Middle frontal gyrus (tissue), 1 donor: ENCODE data around the gene ZNF43.
"Not testable (repeated sequence)": the region's sequence is repeated elsewhere in the genome, so short reads cannot be mapped to it uniquely, and the experiment has no call there.

Experiments used
- DNase-seq: peaks from one replicate; pipeline ENCODE4 v3.0.0-alpha.2; 2015; ENCODE audit warnings: low spot score; ENCODE audit errors: extremely low spot score

The ZNF43 gene

DNA sequence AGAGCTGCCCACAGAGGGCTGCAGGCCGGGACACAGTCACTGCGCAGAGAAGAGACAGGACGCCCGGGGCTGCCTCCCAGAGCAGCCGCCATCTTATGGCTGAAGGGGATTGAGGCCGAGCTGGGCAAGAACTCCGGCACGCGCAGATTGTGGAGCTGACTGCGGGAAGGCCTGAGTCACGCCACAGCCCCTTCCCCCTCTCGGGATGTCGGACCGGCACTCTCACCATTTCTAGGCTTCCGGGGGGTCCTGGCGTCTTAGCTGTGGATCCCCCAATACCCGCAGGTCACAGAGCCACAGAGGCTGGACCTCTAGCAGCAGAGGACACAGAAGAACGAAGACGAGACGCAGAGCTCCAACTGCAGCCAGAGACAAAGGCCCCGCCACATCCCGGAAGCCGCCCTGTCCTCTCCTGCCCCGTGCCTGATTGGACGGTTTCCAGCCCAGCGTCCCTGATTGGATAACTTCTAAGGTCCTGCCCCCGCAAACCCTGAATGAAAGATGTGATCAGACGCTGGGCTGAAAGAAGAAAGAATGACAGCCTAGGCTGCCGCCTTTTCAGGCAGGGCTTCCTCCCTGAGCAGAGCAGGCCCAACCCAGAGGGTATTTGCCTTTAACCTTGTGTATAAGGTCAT, at the start of gene ZNF43:
Gene ZNF43 (minus strand): TSS at position 373 of the 635 bp plus-strand sequence. CDS start 144 bp downstream, at position 229.
- peak; percentile 95 for DNase-seq

DNA sequence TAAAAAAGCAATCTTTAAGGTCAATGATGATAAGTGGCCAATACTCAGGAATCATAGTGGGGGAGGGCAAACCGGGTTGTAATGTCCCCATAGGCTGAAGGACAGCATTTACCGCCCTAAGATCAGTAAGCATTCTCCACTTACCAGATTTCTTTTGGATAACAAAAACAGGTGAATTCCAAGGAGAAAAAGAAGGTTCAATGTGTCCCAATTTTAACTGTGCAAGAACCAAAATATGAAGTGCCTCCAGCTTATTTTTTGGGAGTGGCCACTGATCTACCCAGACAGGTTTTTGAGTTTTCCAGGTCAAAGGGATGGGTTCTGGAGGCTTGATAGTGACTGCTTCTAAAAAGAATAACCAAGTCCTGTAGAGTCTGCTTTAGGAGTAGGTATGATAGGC, 49.5 kb upstream of the ZNF43 start:
- not testable (repeated sequence) for DNase-seq

DNA sequence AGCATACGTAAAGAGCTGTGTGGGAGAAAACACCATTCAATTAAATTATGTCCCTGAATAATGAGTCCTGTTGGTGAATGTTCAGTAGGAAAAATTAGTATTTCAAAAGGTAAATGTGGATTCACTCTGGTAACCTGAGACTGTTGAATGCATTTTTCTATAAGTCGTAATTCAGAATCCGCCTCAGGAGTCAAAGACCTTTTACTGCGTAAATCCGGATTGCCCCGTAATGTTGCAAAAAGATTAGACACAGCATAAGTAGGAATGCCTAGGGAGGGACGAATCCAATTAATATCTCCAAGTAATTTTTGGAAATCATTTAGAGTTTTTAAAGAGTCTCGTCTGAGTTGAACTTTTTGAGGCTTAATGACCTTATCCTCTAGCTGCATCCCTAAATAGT, 48.8 kb upstream of the ZNF43 start:
- not testable (repeated sequence) for DNase-seq

DNA sequence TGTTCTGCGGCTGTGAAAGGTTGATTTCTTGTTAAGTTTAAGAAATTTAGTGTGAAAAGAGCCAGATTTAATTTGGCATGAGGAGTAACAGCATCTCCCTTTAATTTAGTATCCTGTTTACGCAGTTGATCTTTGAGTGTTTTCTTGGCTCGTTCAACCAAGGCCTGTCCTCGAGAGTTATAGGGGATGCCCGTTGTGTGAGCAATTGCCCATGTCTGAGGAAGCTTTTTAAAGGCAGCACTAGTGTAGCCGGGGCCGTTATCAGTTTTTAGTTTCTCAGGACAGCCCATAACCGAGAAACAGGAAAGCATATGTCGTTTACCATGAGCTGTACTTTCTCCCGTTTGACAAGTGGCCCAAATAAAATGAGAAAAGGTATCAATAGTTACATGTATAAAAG, 47.5 kb upstream of the ZNF43 start:
- no peak for DNase-seq

DNA sequence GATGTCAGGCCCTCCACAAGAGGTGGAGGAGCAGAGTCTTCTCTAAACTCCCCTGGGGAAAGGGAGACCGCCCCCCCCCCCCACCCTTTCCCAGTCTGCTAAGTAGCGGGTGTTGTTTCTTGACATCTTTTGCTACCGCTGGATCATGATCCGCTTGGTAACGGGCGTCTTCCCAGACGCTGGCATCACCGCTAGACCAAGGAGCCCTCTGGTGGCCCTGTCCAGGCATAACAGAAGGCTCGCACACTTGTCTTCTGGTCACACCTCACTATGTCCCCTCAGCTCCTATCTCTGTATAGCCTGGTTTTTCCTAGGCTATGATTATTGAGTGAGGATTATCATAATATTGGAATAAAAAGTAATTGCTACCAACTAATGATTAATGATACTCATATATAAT, 44.8 kb upstream of the ZNF43 start:
- DNase-seq, result not testable (repeated sequence)

DNA sequence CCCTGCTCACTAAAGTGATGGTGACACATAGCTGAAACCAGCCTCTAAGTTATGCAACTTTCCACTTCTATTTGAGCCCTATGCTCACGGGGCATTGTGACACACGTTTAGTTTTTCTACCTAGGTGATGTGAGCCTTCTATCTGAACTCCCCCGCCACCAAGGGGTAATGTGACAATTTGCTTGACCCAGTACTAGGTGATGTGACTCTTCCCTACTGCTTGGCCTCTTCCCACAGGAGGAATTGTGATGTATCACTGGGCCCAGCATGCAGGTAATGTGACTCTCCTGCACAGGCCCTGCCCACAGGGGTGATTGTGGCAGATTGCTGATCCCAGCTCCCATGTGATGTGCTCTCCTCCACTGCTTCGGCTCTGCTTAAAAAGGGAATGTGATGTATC, 42.7 kb upstream of the ZNF43 start:
- no peak for DNase-seq

DNA sequence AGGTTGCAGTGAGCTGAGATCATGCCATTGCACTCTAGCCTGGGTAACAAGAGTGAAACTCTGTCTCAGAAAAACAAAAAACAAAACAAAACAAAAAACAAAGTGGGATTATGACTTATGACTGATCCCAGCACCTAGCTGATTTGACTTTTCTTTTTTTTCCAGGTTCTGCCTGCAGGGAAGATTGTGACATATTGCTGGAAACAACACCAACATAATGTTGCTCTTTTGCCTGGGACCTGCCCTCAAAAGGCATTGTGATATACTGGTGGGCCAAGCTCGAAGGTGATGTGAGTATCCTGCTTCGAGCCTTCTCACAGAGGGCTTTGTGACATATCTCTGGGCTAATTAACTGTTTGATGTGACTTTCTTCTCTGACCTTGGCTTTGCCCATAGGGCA, 42.0 kb upstream of the ZNF43 start:
- no peak for DNase-seq

DNA sequence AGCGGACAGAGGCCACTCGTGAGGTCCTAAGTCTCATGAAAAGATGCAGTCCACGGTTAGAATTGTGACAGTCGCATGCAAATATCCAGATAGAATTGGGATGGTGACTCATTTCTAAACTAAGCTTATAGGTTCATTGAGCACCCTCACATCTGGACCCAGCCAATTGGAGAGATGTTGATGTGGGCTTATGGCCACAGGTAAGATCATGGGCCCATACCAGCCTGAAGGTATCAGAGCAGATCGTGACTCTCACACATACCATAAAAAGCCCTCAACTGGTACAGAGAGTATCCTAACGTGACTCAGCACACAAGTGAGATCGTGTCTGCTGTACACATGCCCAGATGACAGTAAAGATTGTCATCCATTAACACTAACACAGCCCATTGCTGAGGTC, 40.6 kb upstream of the ZNF43 start:
- not testable (repeated sequence) for DNase-seq

DNA sequence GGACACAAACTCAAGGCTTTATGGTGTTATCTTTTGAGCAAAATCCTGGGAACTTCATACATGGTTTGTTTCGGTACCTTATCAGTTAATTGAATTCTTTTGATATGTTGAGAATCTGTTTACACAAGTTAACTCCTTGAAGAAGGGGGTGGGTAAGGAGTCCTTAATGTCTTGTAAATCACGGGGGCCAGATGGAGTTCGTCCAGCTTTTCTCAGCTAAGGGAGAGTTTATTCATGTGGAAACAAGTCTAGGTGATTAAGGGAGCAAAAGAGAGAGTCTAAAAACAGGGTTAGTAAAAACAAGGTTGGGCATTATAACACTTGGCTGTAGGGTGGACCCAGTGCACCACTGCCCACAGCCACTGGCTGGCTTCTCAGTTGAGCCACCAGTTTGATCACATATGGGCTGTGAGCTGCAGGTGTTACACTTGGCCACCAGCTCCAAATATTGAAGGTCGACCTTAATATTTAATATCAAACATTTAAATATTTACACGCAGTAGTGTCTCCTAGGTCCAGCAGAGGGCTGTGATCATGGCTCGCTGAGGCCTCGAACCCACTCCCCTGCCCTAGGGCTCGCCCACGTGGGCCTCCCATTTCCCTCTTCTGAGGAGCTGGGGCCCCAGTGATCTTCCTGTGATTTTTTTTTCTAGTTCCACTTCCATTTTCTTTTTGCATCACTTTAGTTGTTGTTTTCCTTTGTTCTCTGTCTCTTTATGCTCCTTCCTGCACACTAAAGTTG, 21.0 kb upstream of the ZNF43 start:
- no peak for DNase-seq

DNA sequence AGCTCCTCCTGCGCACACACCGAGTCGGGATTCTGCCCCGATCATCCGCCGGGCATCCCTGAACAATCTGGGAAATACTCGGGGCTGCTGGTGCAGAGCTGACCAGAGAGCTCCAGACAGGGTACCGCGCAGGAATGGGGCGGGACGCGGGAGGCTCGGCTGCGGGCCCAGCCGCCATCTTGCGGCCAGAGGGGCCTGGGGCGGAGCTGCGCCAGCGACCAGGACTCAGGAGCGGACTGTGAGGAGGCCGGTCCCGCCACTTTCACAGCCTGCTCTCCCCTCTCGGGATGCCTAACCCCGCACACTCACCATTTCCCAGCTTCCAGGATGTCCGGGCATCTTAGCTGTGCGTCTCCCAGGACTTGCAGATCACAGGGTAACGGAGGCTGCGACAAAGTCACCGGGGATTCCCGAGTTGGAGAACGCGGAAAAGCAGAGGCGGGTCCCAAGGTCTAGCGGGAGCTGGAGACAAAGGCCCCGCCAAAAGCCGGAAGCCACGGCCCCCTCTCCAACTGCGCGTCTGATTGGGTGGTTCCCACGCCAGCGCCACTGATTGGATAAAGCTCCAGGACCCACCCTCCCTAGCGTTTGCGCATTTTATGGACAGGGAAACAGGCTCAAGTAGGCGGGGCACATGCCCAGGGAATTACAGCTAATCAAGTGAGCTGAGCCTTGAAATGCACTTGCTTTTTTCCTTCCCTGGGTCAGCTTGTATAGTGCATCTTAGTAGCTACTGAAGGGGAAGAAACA, 15.8 kb upstream of the ZNF43 start:
- peak; percentile 90 for DNase-seq

DNA sequence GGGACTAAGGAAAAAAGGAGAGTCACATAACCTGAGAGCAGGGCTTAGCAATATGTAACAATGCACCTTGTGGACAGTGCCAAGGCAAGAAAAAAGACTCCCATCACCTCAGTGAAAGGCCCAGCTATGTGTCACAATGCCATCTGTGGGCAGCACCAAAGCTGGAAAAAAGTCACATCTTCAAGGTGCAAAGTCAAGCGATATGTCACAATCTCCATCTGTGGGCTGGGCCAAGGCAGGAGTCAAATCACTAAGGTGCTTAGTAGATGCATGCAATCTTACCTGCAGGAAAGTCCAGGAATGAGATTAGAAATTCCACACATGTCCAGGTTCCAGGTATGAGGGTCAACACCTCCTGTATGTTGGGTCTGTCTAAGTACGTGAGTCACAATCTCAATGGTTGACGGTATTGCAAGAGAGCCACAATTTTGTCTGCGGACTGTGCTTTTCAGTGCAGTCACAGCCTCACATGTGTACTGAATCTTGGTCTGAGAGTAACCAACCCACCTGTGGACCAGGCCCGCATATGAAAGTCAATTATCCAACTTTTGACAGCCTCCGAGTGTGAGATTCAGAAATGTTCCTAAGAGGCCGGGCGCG, 14.8 kb upstream of the ZNF43 start:
- DNase-seq, result no peak

DNA sequence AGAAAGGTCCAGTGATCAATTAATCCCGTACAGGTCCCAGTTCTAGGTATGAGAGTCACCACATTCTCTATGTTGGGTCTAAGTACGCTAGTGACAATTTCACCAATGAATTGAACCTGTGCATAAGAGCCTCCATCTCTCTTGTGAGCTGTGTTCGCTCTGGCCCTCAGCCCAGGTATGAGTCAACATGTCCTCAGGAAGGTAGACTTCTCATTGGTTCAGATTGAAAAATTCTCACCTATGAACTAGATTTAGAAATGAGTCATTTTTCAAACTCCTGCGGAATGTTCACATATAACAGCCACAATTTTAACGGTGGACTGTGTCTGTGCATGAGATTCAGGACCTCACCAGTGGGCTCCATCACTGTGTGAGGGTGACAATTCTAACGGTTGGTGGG, 12.7 kb upstream of the ZNF43 start:
- DNase-seq, result no peak

DNA sequence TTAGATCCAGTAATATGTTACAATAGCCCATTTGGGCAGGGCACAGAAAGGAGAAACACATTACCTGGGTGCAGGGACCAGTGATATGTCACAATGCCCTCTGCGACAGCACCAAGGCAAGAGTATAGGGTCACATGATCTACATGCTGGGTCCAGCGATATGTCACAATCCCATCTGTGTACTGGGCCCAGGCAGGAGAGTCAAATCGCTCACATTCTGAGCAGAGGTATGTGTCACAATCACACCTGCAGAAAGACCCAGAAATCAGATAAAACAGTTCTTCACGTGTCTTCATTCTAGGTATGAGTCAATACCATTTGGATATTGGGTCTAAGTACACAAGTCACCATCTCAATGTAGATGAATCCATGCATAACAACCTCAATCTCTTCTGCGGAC, 7.1 kb upstream of the ZNF43 start:
- no peak for DNase-seq

DNA sequence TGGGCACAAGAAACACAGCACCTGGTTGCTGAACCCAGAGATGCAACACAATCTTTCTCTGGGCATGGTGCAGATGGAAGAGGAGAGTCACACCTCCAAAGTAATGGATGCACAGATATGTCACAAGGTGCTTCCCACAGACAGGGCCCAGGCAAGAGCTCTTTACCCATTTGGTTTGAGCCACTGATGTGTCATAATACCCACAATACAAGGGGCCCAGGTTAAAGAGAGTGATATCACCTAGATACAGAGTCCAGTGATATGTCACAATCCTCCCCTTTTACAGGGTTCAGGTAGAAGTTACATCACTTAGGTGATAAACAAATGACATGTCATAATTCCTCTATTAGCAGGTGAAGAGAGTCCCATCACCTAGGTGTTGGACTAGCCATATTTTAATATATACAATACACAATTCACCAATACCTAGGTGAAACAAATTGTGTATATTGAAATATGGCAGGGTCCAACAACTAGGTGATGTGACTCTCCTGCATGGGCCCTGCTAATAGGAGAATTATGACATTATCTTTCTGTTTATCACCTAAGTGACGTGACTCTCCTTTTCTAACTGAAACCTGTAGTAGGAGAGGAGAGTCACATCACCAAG, 5.6 kb upstream of the ZNF43 start:
- no peak for DNase-seq

DNA sequence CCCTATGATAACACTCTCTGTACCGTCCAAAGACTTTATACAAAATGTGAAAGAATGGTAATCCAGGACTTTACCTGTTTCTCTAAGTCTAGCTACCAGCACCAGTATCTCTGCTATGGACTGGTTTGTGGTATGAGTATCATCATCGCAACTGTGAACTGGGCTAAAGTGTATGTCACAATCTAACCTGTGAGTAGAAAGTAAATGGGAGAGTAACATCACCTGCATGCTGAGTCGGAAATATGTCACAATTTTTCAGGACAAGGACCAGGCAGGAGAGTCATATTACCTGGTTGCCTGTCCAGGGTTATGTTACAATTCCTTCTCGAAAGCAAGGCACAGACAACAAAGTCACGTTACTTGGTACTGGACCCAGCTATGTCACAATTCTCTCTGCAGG, 5.1 kb upstream of the ZNF43 start:
- no peak for DNase-seq

DNA sequence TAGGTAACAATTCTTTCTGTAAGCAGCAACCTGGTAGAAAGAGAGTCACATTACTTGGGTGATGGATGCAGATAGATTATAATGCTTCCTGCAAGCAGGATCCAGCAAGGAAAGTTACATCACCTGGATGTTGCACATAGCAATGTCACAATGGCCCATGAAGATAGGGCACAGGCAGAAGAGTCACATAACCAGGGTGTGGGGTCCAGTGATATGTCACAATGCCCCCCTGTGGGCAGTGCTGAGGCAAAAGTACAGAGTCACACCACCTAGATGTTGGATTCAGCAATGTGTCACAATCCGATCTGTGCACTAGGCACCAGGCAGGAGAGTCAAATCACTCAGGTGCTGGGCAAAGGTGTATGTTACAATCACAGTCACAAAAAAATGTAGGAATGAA, 4.0 kb upstream of the ZNF43 start:
- DNase-seq, result no peak

DNA sequence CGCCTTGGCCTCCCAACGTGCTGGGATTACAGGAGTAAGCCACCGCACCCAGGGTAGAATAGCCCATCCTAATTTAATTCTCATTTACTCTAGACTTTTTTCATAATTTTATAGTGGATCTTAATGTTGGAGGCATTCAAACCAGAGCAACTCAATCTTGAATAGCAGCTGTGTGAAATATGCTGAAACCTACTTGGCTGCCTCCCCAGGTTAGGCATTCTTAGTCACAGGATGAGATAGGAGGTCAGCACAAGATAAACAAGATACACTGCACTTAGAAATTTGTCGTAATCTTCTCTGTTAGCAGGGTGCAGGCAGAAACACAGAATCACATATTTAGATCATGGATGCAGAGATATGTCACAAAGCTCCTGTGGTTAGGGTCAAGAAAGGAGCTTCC, 2.7 kb upstream of the ZNF43 start:
- DNase-seq, result no peak

DNA sequence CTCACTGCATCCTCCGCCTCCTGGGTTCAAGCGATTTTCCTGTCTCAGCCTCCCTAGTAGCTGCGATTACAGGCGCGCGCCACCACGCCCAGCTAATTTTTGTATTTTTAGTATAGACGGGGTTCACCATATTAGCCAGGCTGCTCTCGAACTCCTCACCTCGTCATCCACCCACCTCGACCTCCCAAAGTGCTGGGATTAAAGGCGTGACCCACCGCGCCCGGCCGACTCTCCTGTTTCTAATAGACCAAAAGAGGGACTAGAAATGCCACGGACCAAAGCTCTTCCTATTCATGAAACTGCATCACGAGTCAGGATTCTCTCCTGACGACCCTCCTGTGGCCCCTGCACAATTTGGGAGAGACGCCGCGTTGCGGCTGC, 563 bp downstream of the ZNF43 start:
- DNase-seq, result no peak

DNA sequence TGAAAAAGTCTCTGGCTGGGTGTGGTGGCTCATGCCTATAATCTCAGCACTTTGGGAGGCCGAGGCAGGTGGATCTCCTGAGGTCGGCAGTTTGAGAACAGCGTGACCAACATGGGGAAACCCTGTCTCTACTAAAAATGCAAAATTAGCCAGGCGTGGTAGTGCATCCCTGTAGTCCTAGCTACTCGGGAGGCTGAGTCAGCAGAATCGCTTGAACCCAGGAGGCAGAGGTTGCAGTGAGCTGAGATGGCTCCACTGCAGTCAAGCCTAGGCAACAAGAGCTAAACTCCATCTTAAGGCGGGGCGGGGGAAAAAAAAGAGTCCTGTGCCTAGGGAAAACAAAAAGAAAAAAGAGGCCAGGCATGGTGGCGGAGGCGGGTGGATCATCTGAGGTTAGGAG, 2.2 kb downstream of the ZNF43 start:
- DNase-seq, result no peak

DNA sequence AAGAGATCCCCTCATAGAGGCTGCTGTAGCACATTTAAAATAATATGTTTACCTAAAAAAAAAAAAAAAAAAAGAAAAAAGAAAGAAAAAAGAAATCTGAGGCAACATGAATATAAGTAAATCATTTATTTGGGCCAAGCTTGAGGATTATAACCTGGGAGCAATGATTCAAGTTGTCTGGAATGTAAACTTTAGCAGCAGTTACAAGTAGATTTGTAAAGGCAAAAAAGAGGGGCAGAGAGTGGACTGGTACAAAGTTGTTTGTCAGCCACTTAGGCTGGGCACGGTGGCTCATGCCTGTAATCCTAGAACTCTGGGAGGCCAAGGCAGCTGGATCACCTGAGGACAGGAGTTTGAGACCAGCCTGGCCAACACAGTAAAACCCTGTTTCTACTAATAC, 11.3 kb downstream of the ZNF43 start:
- no peak for DNase-seq

DNA sequence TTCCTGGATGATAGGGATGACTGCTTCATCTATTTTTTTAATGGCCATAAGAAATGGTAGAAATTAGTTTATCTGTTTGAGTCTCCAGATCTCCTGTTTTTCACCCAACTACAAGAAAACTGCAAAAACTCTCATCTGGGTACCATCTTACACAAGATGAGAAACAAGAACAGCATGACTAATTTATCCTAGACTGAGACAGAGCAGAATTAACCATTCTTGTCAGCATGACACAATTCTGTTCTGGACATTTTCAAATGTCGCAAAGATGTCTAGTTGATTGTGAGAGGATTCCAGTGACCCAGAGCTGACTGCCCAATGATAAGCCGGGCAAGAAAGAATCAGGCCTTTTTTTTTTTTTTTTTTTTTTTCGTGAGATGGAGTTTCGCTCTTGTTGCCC, 12.8 kb downstream of the ZNF43 start:
- no peak for DNase-seq

DNA sequence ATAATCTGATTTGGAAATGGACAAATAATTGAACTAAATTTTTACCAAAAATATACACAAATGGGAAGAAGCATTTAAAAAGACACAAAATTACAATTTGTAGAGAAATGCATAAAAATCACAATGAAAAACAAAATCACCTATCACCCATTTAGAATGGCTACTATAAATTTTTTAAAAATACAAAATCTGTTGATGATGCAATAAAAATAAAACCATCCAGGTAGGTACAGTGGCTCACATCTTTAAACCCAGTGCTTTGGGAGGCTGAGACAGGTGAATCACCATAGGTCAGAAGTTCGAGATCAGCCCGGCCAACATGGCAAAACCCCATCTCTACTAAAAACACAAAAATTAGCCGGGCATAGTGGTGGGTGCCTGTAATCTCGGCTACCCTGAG, 23.5 kb downstream of the ZNF43 start:
- no peak for DNase-seq
